OCI-LY7 (cell line): ENCODE results near the gene LYVE1.

Source experiments
- CTCF ChIP-seq: fragments of 200-600 bp; sonication (generic); conservative IDR thresholded peaks from 2 replicates; pipeline ENCODE4 v1.5.1; 2014; ENCODE audit warnings: mild to moderate bottlenecking, antibody characterized with exemption, low read length, moderate library complexity, mixed read lengths
- EZH2phosphoT487 ChIP-seq: fragments of 200-600 bp; sonication (generic); IDR thresholded peaks from 2 replicates; pipeline ENCODE4 v1.6.1; 2018; ENCODE audit warnings: low read depth, borderline replicate concordance, mild to moderate bottlenecking, mixed run types, antibody characterized with exemption, low read length, moderate library complexity, mixed read lengths

GRCh38 chr11:10558288-10558687, 10.2 kb downstream of the LYVE1 start:
- TF ChIP-seq CTCF: no peak
- TF ChIP-seq EZH2phosphoT487: no peak
